HG02840 (cell line): ENCODE measurements around the gene HYAL3.

ENCODE experiments used
- ATAC-seq: cut with Tn5 transposase; IDR thresholded peaks from one replicate; pipeline ENCODE4 v1.9.1; 2021; ENCODE audit warnings: mild to moderate bottlenecking, moderate library complexity, moderate number of reproducible peaks; ENCODE audit not compliant: unreplicated experiment, low FRiP score

HYAL3 gene

GRCh38 chr3:50330330-50330729, 31.1 kb upstream of the HYAL3 start:
- ATAC-seq: no peak

GRCh38 chr3:50327943-50328691, 28.9 kb upstream of the HYAL3 start, which contains the start of gene TUSC2:
Gene TUSC2, minus strand, starts transcription at chr3:50328223. Its CDS starts 124 bp downstream, at chr3:50328099.
- peak; percentile 86 for ATAC-seq

DNA sequence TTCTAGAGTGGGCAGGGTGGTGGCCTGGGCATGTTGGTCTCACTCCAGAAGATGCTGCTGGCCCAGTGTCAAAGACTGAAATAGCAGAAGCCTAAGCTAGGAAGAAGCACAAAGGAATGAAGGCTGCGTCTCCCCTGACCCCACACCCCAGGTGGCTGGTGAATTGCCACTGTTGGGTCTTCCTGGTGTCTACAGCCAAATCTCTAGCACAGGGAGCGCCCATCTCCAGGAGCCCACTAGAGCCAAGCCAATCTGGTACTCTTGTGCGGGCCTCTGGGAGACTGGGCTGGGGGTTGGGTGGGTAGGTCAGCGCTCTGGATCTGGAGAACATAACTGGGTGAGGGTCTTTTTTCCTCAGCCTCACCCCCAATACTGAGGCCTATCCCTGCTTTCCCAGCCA, 27.9 kb upstream of the HYAL3 start:
- ATAC-seq: no peak

GRCh38 chr3:50326182-50326541, 27.0 kb upstream of the HYAL3 start:
- ATAC-seq: no peak

DNA sequence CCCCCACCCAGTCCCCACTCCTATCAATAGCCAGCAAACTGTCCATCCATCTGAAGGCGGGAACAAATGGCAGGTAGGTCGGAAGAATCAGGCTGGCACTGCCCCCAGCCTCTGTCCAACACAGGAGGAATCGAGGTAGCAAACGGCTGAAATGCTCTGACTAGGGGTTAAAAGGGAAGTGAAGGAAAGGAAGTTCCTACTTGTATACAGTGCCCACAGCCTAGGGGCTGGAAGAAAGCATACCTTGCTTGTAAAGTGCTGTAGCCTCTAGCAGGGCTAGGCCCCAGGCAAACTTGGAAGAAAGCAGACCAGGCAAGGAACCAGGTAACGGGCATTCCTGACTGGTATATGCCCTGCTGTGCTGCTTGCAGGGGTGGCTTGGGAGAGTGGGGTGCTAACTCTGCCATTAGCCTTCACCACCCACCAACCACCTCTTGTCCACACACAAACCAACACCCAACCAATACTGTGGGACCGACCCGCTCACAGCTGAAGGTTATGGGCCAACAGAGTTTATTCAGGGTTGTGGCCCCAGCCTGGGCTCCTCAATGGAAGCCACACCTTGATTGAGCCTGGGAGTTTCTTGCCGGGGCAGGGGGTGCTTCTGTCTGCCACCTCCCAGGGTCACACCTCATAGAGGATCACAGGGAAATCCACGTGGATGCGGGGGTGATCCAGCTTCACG, 26.4 kb upstream of the HYAL3 start:
- no peak for ATAC-seq

GRCh38 chr3:50325113-50325480, 25.9 kb upstream of the HYAL3 start:
- ATAC-seq: no peak

- no peak for ATAC-seq
Measured at GRCh38 chr3:50324351-50325112, 25.3 kb upstream of the HYAL3 start.

DNA sequence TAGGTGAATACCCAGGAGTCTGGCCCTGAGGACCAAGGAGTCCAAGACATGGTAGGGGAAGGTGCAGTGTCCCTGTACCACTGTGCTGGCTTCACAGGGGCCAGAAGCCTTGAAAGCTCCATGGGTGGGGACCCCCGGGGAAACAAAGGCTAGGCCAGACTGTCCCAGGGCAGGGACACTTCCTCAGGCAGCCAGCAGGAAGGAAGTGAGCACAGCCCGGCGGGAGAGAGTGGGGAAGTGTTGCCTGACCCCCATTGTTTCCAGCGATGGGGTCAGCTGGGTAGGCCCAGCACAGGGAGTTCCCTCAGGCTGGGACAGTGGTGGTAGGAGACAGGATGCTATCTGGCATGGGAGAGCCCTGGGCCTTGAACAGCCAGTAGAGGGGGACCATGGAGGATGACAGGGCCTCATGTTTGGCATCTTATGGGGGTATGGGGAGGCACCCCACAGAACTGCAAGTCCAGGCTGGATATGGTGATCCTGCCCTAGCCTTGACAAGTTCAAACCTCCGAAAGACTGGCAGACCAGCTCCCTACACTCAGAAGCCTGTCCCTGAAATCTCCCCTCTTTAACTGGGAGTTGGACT, 24.5 kb upstream of the HYAL3 start:
- ATAC-seq: no peak

DNA sequence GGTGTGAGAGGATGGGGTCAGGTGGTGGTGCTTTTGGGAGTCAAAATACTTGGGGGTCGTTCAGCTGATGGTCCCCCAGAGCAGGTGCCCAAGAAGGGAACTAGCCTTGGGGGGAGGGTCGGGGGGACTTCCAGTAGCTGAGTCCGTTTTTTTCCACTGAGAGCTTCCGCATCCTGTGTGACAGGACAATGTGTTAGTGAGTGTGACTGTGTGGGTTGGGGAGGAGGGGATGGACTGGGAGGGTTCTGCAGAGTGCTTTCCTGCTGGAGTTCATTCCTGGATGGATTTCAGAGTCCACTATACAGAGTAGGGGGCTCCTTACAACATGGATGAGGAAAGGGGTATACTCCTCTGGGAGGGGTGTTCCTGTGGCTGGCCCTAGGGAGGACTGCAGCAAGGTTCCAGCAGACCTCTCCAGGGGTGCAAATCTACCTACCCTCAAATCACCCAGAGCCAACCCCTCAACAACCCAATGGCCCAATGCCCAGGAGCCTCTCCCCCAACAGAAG, 23.9 kb upstream of the HYAL3 start:
- no peak for ATAC-seq

GRCh38 chr3:50322386-50323091, 23.3 kb upstream of the HYAL3 start, which contains the start of gene HYAL2:
Gene HYAL2, minus strand, starts transcription at chr3:50322745. Its CDS starts 2,256 bp downstream, at chr3:50320489.
- ATAC-seq: no peak

DNA sequence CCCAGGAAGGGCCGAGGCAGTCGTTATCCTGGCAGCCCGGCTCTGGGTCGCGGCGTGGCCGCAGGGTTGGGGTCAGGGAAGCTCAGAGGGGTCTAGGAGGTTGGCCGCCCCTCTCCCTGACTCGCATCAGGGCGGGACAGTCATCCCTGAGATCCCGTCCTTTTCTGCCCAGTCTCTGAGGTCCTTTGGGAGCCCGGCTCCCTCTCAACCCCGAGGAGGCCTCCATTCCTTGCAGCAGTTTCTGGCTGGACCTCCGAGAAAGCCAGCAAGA, 22.8 kb upstream of the HYAL3 start:
- no peak for ATAC-seq

- peak; percentile 80 for ATAC-seq
Measured at GRCh38 chr3:50321336-50322114, 22.3 kb upstream of the HYAL3 start.

- peak; percentile 50 for ATAC-seq
Measured at GRCh38 chr3:50320853-50321335, 21.7 kb upstream of the HYAL3 start.

DNA sequence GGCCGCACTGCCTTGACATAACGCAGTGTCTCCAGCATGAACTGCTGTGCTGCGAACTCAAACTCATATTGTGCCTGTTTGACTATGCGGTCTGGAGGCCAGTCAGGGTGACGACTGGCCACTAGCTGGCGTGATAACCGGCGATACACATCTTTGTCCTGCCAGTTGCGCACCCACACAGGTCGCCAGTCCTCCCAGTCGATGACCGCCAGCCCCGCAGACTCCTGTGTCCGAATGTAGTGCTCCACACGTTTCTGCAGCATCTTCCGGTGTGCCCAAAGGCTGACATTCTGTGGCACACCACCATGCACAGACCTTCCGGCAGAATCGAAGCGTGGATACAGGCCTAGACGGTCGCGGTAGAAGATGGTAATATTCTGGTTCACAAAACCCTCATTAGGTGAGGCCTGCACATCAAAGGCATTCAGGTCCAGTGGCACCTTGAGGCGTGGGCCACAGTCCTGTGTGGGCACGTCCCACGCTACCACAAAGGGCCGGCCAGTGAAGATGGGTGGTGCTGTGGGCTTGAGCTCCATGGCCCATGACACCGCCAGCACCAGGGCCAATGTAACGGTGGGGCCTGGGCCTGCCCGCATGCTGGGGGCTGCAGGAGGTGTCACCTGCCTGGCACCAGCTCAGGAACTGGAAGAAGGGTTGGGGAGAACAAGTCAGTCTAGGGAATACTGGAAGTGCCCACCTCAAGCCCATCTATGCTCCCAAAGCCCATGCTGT, 20.9 kb upstream of the HYAL3 start:
- no peak for ATAC-seq

DNA sequence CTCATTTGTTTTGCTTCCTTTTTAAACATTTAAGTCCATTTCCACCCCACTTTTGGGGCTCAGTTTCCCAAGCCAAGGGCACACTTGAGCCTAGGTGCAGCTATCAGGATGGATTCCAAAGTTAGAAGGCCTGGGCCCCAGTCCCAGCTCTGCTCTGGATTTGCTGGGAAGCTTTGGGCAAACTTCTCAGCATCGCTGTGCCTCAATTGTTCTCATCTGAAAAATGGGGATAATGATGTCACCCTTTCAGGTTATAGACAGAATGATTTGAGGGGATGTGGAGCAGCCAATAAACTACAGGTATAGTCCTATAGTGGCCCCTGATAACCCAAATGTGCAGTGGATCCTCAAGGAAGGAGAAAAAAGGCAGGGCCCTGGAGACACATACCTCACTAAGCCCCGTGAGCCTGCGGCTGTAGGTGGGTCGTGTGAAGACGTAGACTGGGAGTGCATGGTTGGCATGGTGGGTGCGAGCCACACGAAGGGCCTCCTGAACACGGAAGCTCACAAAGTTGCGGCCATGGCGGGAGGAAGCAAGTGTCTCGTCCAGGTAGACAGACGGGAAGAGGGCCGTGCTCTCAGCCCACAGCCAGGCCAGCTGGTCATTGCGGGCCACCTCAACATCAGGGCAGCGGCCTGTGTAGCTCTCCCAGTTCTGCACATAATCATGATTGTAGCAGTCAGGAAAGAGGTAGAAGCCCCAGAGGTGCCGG, 20.1 kb upstream of the HYAL3 start:
- ATAC-seq: no peak

DNA sequence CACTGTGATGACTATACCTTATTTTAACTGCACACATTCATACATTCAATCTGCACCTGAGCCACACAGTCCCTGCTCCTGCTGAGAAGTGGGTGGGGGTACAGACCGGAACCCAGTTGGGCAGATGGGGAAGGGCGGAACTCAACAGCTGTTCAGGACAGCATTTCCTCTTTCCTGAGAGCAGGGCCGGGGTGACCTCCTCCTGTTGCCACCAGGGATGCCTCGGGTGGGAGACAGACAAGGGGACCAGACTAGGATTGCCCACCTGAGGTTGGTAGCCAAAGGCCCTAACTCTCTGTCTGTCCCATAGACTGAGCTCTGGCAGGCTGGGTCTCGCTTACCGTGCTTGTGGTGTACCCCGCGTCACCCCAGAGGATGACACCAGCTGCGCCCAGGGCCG, 19.4 kb upstream of the HYAL3 start:
- no peak for ATAC-seq

DNA sequence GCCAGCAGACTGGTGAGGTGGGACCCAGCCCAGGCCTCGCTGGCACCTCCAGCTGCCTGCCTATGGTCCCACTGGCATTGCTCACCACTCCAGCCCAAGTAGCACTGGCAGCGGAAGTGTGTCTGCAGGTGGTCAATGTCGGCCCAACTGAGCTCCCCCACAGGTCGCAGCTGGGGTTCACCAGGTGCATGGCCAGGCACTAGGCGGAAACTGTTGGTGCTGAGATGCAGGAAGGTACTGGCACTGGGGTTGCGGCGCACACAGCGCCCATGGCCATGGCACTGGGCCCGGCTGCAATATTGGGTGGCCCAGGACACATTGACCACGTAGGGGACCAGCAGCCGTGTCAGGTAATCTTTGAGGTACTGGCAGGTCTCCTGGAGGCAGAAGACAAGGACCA, 19.0 kb upstream of the HYAL3 start:
- no peak for ATAC-seq

DNA sequence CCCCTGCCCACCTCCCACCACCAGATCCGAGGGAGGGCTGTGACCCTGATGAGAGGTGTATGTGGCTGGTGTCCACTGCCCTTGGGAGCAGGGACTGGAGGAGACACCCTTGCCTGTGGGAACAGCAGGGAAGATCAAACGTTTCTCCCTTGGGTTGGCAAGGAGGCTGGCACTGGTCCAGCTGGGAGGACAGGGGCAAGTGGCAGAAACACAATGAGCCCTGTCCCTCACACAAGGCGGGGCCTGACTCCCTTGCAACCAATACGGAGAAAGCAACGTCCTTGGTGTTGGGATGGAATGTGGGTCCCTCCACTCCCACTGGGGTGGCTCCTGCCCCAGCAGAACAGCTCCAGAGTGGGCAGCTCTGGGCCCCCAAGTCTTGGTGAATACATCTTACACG, 18.1 kb upstream of the HYAL3 start:
- no peak for ATAC-seq
